Measurements from ENCODE around the gene ZNF407.

- TF ChIP-seq POLR2A (IDR thresholded peaks at IDR 0.05; ENCODE audit: borderline replicate concordance, extremely low read depth, insufficient read depth, insufficient read length) (no peak), EGR1 (IDR thresholded peaks at IDR 0.05; ENCODE audit: low read depth) (no peak), POLR2AphosphoS5 (IDR thresholded peaks at IDR 0.05; ENCODE audit: low read depth, low read length) (no peak), SIN3A (IDR thresholded peaks at IDR 0.05; ENCODE audit: low read depth) (no peak), EZH2 (IDR thresholded peaks at IDR 0.05) (no peak), ZNF274 (IDR thresholded peaks at IDR 0.05; ENCODE audit: low read depth, low read length) (no peak), CEBPB (IDR thresholded peaks at IDR 0.05; ENCODE audit: low read depth) (no peak), JUND (IDR thresholded peaks at IDR 0.05) (no peak), EZH2phosphoT487 (IDR thresholded peaks at IDR 0.05; ENCODE audit: borderline replicate concordance) (no peak), CBX3 (IDR thresholded peaks at IDR 0.05; ENCODE audit: low read depth) (no peak), YY1 (IDR thresholded peaks at IDR 0.05; ENCODE audit: extremely low read depth, insufficient replicate concordance, low read depth, low read length) (no peak), REST (IDR thresholded peaks at IDR 0.05; ENCODE audit: low read depth) (no peak), RAD21 (IDR thresholded peaks at IDR 0.05; ENCODE audit: low read depth) (no peak)
- TF ChIP-seq, protein P1, sequence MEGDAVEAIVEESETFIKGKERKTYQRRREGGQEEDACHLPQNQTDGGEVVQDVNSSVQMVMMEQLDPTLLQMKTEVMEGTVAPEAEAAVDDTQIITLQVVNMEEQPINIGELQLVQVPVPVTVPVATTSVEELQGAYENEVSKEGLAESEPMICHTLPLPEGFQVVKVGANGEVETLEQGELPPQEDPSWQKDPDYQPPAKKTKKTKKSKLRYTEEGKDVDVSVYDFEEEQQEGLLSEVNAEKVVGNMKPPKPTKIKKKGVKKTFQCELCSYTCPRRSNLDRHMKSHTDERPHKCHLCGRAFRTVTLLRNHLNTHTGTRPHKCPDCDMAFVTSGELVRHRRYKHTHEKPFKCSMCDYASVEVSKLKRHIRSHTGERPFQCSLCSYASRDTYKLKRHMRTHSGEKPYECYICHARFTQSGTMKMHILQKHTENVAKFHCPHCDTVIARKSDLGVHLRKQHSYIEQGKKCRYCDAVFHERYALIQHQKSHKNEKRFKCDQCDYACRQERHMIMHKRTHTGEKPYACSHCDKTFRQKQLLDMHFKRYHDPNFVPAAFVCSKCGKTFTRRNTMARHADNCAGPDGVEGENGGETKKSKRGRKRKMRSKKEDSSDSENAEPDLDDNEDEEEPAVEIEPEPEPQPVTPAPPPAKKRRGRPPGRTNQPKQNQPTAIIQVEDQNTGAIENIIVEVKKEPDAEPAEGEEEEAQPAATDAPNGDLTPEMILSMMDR (IDR thresholded peaks at IDR 0.05 in 2 of 3, conservative IDR thresholded peaks at IDR 0.05 in 1 of 3; ENCODE audit: borderline replicate concordance in 1 of 3, insufficient read depth in 1 of 3, low read depth in 2 of 3, low read length in 2 of 3) = no peak
These were observed 427.2 kb downstream of the ZNF407 start for GRCh38 chr18:75024871-75025270.
